GM23248 (cell line): ENCODE results near the gene GALNT4. TPM values are rescaled to one million over a fixed set of nuclear protein-coding genes. Genes with fewer than 3 reads are reported as not detected.

Source experiments
- DNase-seq: peaks from one replicate; pipeline ENCODE4 v3.0.0-alpha.2; 2015
- H2AFZ ChIP-seq: fragments of 200-600 bp; sonication (generic); 2 replicates; pipeline ENCODE4 v1.6.1; 2016; ENCODE audit warnings: antibody characterized with exemption
- H3F3A ChIP-seq: fragments of 200-600 bp; sonication (generic); 2 replicates; pipeline ENCODE4 v1.6.1; 2016; ENCODE audit warnings: mild to moderate bottlenecking, antibody characterized with exemption, mixed run types; ENCODE audit not compliant: insufficient read depth
- H3K27ac ChIP-seq: fragments of 200-600 bp; sonication (generic); 2 replicates; pipeline ENCODE4 v1.5.1; 2016; ENCODE audit warnings: mild to moderate bottlenecking
- H3K27me3 ChIP-seq: fragments of 200-600 bp; sonication (generic); replicated peaks from 2 replicates; pipeline ENCODE4 v1.6.1; 2016; ENCODE audit warnings: mild to moderate bottlenecking; ENCODE audit not compliant: insufficient read depth
- H3K36me3 ChIP-seq: fragments of 200-600 bp; sonication (generic); 2 replicates; pipeline ENCODE4 v1.6.1; 2016; ENCODE audit warnings: low read depth, mild to moderate bottlenecking
- H3K4me1 ChIP-seq: fragments of 200-600 bp; sonication (generic); 2 replicates; pipeline ENCODE4 v1.6.1; 2016; ENCODE audit warnings: mild to moderate bottlenecking; ENCODE audit not compliant: insufficient read depth
- H3K4me2 ChIP-seq: fragments of 200-600 bp; sonication (generic); one replicate; pipeline ENCODE4 v1.6.1; 2016; ENCODE audit warnings: mild to moderate bottlenecking; ENCODE audit not compliant: unreplicated experiment
- H3K4me3 ChIP-seq: fragments of 200-600 bp; sonication (generic); 2 replicates; pipeline ENCODE4 v1.5.1; 2016; ENCODE audit warnings: mild to moderate bottlenecking
- H3K79me2 ChIP-seq: fragments of 200-600 bp; sonication (generic); 2 replicates; pipeline ENCODE4 v1.6.1; 2016; ENCODE audit warnings: mild to moderate bottlenecking; ENCODE audit not compliant: insufficient read depth
- H3K9ac ChIP-seq: fragments of 200-600 bp; sonication (generic); 2 replicates; pipeline ENCODE4 v1.6.1; 2016; ENCODE audit warnings: mild to moderate bottlenecking
- H3K9me2 ChIP-seq: fragments of 200-600 bp; sonication (generic); 2 replicates; pipeline ENCODE4 v1.6.1; 2016; ENCODE audit warnings: mixed run types, mild to moderate bottlenecking, moderate library complexity; ENCODE audit not compliant: insufficient read depth
- H3K9me3 ChIP-seq: fragments of 200-600 bp; sonication (generic); one replicate; pipeline ENCODE4 v1.6.1; 2017; ENCODE audit warnings: low read depth
- H4K20me1 ChIP-seq: fragments of 200-600 bp; sonication (generic); 2 replicates; pipeline ENCODE4 v1.6.0; 2016; ENCODE audit not compliant: insufficient read depth
- EZH2 ChIP-seq: fragments of 200-600 bp; sonication (generic); IDR thresholded peaks from 2 replicates; pipeline ENCODE4 v1.6.1; 2018; ENCODE audit warnings: antibody characterized with exemption, mild to moderate bottlenecking; ENCODE audit not compliant: insufficient read depth, poor library complexity, severe bottlenecking
- EZH2phosphoT487 ChIP-seq: fragments of 200-600 bp; sonication (generic); IDR thresholded peaks from 2 replicates; pipeline ENCODE4 v1.6.1; 2018; ENCODE audit warnings: antibody characterized with exemption, moderate library complexity, mild to moderate bottlenecking, low read depth; ENCODE audit not compliant: insufficient read depth
- WGBS, 2 experiments: methylation state at CpG; one replicate each; pipeline ENCODE4 v1.1.6; 2015 to 2017; ENCODE audit warnings: low lambda C conversion rate in 2 of 2, low coverage in 1 of 2; ENCODE audit errors: missing lambda C conversion rate in 2 of 2; 5-methylcytosine and 5-hydroxymethylcytosine counted together
- in situ Hi-C: fragments of 300-500 bp; cut with MboI; formaldehyde crosslinking; loops from 2 replicates; pipeline ENCODE4 v1.15.0; 2020
- polyA plus RNA-seq: library from polyadenylated mRNA; unstranded; fragments of >200 nt; fragmentation: Nextera tagmentation; extraction: Ambion mirVana; gene quantifications from 2 replicates; pipeline ENCODE4 v1.2.1, GENCODE V29; 2016
- total RNA-seq: library from RNA; depleted of rRNA; stranded (reverse); fragments of >200 nt; shearing (Covaris generic); gene quantifications from 2 replicates; pipeline ENCODE4 v1.2.3, GENCODE V29; 2014

Gene GALNT4
- total and polyA plus RNA-seq, 2 experiments from 2014 or later, result 6.4 to 10.6 TPM

DNA sequence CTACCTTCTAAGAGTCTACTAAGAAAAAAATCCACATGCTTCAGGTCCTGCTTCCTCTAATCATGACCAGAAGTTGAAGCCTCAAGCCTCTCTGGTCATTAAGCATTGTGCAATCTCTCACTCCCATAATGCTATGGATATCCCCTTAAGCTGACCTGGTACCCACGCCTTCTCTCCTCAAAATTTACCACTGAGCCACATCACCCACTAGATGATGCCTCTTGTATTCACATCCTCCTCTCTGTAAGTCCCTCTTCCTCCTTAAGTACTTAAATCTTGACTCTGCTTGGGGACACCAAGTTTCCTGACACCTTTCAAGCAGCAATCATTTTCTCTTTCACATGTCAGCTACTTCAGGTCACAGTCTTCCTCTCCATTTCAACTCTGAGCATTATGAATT is 9.8 kb downstream of the GALNT4 start:
- no peaks in the 10 kb centered on the region for H4K20me1 ChIP-seq
- H2AFZ ChIP-seq, result no peak overlapping the region
- H3F3A ChIP-seq, result no peaks in the 10 kb centered on the region
- H3K9ac ChIP-seq, result no peak overlapping the region
- peaks cover 17% of the 10 kb centered on the region for H3K79me2 ChIP-seq
- in situ Hi-C loops, result loop anchor here (25.0 kb wide), 1 partner anchor 1402 kb away; no protein-coding TSS in a partner anchor
- TF ChIP-seq EZH2phosphoT487 (no peak), EZH2 (no peak)
- H3K4me2 ChIP-seq, result no peak overlapping the region
- no peak overlapping the region for H3K4me3 ChIP-seq
- H3K36me3 ChIP-seq, result no peaks in the 10 kb centered on the region
- no peaks in the 10 kb centered on the region for H3K4me1 ChIP-seq
- no peak overlapping the region for H3K27ac ChIP-seq
- H3K27me3 ChIP-seq, result no peaks in the 10 kb centered on the region
- no peaks in the 10 kb centered on the region for H3K9me2 ChIP-seq
- 97 to 100% methylated on average over 1 of the region's 1 CpG for WGBS, 2 experiments
- no peaks in the 10 kb centered on the region for H3K9me3 ChIP-seq
- no peak for DNase-seq

DNA sequence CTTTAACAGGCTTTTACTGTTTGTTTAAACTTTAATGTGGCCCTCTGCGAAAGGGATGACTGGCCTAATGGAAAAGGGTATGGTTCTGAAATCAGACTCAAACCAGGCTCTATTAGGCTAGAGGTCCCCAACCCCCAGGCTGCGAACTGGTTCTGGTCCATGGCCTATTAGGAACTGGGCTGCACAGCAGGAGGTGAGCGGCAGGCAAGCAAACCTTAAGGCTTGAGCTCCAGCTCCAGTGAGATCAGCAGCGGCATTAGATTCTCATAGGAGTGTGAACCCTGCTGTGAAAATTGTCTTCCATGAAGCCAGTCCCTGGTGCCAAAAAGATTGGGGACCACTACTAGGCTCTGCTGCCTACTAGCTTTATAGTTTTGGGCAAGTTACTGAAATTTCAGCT is 11.1 kb downstream of the GALNT4 start:
- Histone ChIP-seq H3K36me3 (no peaks in the 10 kb centered on the region), H3K27ac (no peak overlapping the region), H2AFZ (no peak overlapping the region), H3K4me1 (no peaks in the 10 kb centered on the region), H3K4me3 (no peak overlapping the region), H3K27me3 (no peaks in the 10 kb centered on the region), H3K9me3 (no peaks in the 10 kb centered on the region), H3K9me2 (no peaks in the 10 kb centered on the region), H3K4me2 (no peak overlapping the region), H3F3A (no peaks in the 10 kb centered on the region), H3K79me2 (peaks cover 5% of the 10 kb centered on the region), H4K20me1 (no peaks in the 10 kb centered on the region), H3K9ac (no peak overlapping the region)
- TF ChIP-seq EZH2 (no peak), EZH2phosphoT487 (no peak)
- no peak for DNase-seq
- WGBS, 2 experiments, result 94 to 98% methylated on average over 4 of the region's 4 CpGs
- in situ Hi-C loops, result loop anchor here (25.0 kb wide), 1 partner anchor 1401 kb away; no protein-coding TSS in a partner anchor

DNA sequence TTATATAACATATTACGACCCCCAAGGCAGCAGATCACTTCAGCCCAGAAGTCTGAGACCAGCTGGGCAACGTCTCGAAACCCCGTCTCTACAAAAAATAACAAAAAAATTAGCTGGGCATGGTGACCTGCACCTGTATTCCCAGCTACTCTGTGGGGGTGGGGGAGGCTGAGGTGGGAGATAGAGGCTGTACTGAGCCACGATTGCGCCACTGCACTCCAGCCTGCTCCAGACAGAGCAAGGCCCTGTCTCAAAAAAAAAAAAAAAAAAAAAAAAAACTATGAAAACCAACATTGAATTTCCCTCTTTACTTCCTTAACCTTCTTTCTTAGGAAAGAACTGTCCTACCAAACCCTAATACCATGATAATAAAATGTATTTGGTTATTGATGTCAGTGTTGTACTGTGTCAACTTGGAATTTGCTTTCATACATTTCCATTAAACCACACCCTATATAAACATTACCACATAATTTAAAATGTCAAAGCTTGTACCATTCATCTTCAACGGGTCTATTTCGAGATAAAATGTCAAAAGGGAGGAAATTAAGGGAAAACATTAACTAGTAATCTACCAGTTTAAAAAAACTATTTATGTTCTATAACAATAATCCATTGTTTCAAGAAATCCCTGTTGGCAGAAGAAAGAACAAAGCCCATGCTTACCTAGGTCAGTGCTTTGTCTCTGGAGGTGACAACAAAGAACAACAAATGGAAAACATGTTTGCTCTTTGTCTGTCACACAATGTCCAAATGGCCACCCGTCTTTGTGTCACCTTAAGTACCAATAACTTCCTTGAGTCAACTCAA is 17.4 kb downstream of the GALNT4 start:
- H3K36me3 ChIP-seq, result no peaks in the 10 kb centered on the region
- H2AFZ ChIP-seq, result no peak overlapping the region
- H3F3A ChIP-seq, result peaks cover 7% of the 10 kb centered on the region; the same call in 1 of the 2 replicates
- no peaks in the 10 kb centered on the region for H3K27me3 ChIP-seq
- 77 to 79% methylated on average over 9 of the region's 9 CpGs for WGBS, 2 experiments
- no peaks in the 10 kb centered on the region for H3K4me1 ChIP-seq
- no peaks in the 10 kb centered on the region for H3K9me2 ChIP-seq
- no peak overlapping the region for H3K27ac ChIP-seq
- in situ Hi-C loops, result loop anchor here (25.0 kb wide), 1 partner anchor 1395 kb away; no protein-coding TSS in a partner anchor
- H3K9me3 ChIP-seq, result no peaks in the 10 kb centered on the region
- H4K20me1 ChIP-seq, result no peaks in the 10 kb centered on the region
- no peak overlapping the region for H3K9ac ChIP-seq
- TF ChIP-seq EZH2 (no peak), EZH2phosphoT487 (no peak)
- DNase-seq, result no peak
- no peak overlapping the region for H3K4me3 ChIP-seq
- no peaks in the 10 kb centered on the region for H3K79me2 ChIP-seq
- no peak overlapping the region for H3K4me2 ChIP-seq

DNA sequence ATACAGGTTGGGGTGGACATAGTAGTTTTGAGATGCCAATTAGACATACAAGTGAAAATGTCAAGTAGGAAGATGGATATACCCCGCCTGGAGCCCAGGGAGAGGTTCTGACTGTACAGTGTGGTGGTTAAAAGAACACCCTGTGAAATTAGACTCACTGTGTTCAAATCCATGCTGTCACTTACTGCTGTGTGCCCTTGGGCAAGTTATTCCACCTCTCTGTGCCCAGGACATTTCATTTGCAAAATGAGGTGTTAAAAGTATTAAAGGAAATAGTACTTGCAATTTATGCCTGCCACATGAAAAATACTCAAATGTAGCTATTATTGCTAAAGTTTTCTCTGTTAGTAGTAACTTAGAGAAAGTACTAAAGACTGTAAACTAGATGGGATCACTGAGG is 18.5 kb downstream of the GALNT4 start:
- Histone ChIP-seq H3F3A (peaks cover 7% of the 10 kb centered on the region; the same call in 1 of the 2 replicates), H3K27ac (no peak overlapping the region), H3K9me3 (no peaks in the 10 kb centered on the region), H3K4me3 (no peak overlapping the region), H3K9ac (no peak overlapping the region), H3K4me1 (no peaks in the 10 kb centered on the region), H2AFZ (no peak overlapping the region), H4K20me1 (no peaks in the 10 kb centered on the region), H3K27me3 (no peaks in the 10 kb centered on the region), H3K79me2 (no peaks in the 10 kb centered on the region), H3K36me3 (no peaks in the 10 kb centered on the region), H3K9me2 (no peaks in the 10 kb centered on the region), H3K4me2 (no peak overlapping the region)
- in situ Hi-C loops, result loop anchor here (25.0 kb wide), 1 partner anchor 1394 kb away; no protein-coding TSS in a partner anchor
- WGBS, 2 experiments, result 0 to 4% methylated on average over 1 of the region's 1 CpG
- DNase-seq, result no peak
- TF ChIP-seq EZH2phosphoT487 (no peak), EZH2 (no peak)
